ENCODE results near the gene ACOT2.
A peak's percentile ranks its signal among the peaks of the same experiment; 100 is the strongest.
"Not testable (repeated sequence)": the region's sequence is repeated elsewhere in the genome, so short reads cannot be mapped to it uniquely, and the experiment has no call there.

The ACOT2 gene, protein sequence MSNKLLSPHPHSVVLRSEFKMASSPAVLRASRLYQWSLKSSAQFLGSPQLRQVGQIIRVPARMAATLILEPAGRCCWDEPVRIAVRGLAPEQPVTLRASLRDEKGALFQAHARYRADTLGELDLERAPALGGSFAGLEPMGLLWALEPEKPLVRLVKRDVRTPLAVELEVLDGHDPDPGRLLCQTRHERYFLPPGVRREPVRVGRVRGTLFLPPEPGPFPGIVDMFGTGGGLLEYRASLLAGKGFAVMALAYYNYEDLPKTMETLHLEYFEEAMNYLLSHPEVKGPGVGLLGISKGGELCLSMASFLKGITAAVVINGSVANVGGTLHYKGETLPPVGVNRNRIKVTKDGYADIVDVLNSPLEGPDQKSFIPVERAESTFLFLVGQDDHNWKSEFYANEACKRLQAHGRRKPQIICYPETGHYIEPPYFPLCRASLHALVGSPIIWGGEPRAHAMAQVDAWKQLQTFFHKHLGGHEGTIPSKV

DNA sequence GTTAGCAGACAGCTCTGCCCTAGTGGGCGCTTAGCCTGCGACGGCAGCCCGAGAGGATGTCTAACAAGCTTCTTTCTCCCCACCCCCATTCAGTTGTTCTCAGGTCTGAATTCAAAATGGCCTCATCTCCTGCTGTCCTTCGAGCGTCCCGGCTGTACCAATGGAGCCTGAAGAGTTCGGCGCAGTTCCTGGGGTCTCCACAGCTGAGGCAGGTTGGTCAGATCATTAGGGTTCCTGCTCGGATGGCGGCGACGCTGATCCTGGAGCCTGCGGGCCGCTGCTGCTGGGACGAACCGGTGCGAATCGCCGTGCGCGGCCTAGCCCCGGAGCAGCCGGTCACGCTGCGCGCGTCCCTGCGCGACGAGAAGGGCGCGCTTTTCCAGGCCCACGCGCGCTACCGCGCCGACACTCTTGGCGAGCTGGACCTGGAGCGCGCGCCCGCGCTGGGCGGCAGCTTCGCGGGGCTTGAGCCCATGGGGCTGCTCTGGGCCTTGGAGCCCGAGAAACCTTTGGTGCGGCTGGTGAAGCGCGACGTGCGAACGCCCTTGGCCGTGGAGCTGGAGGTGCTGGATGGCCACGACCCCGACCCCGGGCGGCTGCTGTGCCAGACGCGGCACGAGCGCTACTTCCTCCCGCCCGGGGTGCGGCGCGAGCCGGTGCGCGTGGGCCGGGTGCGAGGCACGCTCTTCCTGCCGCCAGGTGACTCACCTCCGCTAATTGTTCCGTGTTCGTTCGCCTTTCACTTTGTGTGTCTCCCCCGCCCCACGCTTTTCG lies at the start of gene ACOT2:
ACOT2 (plus strand) TSS at position 29 of the 774 bp plus-strand sequence; CDS start at position 57, 28 bp downstream.
- DNase-seq = peak; percentile 77

DNA sequence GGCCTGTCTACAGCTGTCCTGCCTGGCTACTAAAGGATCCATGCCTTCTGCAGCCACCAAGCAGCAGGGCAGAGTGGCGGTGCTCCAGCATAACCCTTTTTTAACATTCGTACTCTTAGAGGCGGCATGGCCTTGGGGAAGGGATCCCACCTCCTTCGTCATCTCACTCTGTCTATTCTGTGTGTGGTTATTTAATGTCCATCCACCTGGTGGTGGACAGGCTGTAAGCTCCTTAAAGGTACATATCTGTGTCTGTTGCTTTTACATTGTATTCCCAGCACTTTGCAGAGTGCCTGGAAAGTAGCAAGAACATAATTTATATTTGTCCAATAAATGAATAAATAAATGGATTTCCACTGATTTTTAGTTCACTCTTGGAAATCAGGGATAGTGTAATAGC lies 47.8 kb upstream of the ACOT2 start:
- no peak for DNase-seq

DNA sequence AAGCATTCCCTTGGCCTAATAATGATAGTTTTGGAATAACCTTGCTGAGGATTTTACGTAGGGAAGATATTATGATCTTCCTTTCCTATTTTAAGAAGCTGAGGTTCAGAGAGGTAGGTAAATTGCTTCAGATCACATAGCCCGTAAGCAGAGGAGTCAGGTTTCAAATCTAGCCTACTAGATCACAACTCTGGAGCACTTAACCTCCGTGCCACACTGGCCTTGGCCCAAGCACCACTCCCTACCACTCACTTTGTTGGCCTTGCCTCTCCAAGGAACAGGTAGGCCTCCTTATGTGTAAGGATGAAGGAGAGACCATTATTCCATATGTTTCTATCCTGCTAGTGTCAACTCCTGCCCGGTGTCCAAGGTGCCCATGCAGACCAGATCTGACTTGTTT lies 44.5 kb upstream of the ACOT2 start:
- no peak for DNase-seq

DNA sequence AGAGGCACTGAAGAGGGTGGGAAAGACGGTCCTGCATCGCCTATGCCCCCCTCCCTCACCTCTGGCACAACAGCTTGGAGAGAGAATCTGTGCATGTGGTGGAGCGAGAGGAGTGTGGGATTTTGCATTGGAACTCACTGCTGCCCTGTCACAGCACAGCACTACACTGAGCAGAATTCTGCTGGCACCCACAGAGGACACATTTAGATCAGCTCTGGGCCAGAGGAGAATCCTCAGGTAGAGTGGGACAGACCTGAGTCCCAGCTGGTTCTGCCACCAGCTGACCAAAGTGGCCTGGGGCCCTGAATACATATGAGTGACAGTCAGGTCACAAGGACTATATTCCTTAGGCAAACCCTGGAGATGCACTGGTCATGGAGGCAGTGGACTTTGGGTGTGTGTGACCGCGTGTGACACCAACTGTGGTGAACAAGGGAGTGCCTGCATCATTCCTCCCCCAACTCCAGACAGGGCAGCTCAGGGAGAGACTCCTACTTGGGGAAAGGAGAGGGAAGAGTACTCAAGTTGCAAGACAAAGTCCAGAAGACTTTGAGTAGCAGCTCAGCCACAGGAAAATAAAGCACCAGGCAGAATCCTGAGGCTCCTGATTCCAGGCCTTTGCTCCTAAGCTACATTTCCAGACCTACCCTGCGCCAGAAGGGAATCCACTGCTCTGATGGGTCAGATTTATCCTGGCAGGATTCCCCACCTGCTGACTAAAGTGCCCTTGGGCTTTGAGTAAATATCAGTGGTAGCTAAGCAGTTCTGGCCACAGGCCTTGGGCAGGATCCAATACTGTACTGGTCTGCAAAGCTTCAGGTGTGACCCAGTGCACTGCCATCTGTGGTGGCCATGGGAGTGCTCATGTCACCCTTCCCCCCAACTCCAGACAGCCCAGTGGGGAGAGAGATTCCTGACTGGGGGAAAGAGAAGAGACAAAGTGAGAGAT lies 42.7 kb upstream of the ACOT2 start:
- no peak for DNase-seq

DNA sequence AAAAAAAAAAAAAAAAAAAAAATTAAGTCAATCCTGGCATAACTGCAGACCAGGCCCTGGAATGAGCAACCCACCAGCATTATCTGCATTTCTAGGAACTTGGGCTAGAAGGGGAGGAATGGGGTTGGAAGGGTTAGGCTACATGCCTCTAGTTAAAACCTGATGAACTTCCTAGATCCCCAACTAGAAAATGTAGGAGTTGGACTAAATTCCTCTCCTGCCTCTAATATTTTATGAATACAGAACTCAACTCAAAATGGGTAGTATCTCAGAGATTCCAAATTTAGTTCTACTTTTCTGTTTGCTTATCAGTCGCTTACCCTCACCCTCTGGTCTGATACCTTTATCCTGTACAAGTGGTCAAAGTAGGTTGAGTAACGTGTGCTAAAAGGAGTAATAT lies 39.7 kb upstream of the ACOT2 start:
- not testable (repeated sequence) for DNase-seq

DNA sequence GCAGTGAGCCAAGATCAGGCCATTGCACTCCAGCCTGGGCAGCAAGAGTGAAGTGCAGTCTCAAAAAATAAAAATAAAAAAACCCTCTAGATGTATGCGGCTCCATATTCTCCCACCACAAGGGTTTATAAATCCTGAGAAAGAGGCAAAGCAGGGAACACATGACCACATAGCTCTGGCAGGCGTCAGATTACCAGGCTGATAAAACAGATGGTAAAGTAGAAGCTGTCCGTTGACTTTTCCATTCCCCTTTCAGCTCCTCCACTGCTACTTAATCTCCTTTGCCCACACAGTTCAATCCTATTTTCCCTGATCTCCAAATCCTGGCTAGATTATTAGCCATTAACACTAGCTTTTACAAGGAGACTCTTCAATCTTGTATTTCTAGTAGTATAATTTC lies 37.0 kb upstream of the ACOT2 start:
- DNase-seq = not testable (repeated sequence)

DNA sequence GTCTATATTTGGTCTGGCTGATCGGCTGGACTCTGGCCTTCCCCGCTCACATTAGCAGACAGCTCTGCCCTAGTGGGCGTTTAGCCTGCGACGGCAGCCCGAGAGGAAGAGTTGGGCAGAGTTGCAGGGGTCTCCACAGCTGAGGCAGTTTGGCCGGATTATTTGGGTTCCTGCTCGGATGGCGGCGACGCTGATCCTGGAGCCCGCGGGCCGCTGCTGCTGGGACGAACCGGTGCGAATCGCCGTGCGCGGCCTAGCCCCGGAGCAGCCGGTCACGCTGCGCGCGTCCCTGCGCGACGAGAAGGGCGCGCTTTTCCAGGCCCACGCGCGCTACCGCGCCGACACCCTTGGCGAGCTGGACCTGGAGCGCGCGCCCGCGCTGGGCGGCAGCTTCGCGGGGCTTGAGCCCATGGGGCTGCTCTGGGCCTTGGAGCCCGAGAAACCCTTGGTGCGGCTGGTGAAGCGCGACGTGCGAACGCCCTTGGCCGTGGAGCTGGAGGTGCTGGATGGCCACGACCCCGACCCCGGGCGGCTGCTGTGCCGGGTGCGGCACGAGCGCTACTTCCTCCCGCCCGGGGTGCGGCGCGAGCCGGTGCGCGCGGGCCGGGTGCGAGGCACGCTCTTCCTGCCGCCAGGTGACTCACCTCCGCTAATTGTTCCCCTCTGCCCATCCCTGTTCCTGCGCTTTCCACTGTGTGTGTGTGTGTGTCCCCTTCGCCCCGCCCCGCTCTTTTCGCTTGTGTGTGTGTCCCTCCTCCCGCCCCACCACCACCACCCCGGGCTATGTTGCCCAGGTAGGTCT lies 31.6 kb upstream of the ACOT2 start:
- not testable (repeated sequence) for DNase-seq

DNA sequence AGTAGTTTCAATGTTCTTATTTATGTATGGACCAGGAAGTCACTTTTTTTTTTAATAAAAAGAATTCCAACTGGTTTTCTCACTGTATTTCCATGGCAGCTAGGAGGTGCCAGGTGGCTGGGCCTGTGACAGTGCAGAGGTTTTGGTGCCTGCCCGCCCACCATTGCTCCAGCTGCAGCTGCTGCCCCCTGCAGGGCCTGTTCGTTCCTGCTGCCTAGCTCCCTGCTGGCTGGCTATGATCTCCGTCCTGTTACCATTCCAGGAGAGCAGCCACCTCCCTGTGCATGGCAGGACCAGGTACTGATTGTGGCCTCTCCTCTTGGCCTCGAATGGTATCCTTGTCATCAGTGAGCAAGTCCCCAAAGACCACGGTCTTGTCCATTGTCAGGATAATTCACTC lies 30.0 kb upstream of the ACOT2 start:
- DNase-seq = peak; percentile 65

DNA sequence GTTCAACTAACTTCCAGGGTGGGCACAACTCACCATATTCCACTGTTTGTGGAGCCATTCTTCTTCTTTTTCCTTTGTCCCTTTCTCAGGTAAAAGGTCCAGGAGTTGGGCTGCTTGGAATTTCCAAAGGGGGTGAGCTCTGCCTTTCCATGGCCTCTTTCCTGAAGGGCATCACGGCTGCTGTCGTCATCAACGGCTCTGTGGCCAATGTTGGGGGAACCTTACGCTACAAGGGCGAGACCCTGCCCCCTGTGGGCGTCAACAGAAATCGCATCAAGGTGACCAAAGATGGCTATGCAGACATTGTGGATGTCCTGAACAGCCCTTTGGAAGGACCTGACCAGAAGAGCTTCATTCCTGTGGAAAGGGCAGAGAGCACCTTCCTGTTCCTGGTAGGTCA lies 26.1 kb upstream of the ACOT2 start:
- not testable (repeated sequence) for DNase-seq

DNA sequence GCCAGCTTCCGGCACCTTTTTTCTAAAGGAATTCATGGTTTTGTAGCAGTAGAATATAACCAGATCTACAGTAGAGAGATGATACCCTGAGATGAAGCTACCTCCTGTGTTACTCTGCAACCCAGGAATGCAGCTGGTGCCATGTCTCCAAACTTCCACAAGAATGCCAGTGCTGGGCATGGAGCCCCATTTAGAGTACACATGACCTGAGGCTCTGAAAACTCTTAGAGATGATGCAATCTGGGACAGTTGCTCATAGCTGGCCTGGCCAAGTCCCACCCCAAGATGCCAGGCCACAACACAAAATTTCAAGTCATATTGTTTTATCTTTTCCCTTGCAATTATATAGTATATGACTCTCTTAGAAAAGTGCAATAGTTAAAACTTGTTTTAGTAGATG lies 23.7 kb upstream of the ACOT2 start:
- not testable (repeated sequence) for DNase-seq

DNA sequence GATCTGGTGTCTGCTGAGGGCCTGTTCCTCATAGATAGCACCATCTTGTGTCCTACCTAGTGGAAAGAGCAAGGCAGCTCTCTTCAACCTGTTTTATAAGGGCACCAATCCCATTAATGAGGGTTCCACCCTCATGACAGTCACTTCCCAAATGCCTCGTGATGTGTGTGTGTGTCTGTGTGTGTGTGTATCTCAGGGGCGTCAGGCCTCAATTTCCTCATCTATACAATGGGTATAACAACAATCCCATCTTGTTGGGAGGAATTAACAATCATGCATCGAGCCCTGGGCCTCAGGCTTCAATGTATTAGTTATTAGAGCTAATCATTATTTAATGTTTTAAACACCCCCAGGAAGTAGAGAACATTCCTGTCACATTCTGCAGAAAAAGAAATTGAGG lies 19.9 kb upstream of the ACOT2 start:
- DNase-seq = not testable (repeated sequence)

DNA sequence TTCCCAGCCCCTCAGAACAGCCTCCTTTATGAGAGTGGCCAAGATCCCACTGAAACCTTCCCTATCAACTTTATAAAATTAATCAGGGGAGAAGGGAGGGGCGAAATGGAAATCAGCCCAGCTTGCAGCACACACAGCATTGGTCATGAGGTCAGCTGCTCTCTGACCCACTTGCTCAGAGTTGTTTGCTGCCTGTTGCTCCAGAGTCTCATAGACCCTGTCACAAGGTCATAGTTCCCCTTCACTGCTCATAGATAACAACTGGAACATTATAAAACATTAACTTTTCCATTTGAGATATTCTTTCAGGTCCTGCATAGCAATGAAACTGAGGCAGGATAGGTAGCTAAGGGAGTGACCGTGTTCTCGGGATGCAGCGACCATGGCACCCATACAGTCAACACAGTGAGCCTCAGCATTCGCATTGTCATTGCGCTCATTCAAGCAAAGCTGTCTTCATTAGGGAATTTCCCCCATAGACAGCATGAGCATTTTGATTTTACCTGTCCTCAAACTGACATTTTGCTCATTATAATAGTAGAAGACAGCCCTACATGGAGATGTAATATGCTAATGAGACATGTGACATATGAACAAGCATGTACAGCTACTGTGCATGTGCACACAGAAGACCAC lies 19.0 kb upstream of the ACOT2 start:
- not testable (repeated sequence) for DNase-seq

DNA sequence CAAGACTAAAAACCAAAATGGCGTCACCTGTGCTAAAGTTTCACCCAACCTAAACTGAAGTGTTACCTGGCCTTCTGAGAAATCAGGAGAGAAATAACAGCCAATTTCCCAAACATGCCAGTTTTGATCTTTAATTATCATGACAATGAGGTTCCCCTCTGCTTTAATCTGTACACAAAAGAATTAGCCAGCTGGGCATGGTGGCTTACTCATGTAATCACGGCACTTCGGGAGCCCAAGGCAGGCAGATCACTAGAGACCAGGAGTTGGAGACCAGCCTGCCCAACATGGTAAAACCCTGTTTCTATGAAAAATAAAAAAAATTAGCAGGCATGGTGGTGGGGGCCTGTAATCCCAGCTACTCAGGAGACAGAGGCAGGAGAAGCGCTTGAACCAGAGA lies 15.2 kb upstream of the ACOT2 start:
- DNase-seq = no peak

DNA sequence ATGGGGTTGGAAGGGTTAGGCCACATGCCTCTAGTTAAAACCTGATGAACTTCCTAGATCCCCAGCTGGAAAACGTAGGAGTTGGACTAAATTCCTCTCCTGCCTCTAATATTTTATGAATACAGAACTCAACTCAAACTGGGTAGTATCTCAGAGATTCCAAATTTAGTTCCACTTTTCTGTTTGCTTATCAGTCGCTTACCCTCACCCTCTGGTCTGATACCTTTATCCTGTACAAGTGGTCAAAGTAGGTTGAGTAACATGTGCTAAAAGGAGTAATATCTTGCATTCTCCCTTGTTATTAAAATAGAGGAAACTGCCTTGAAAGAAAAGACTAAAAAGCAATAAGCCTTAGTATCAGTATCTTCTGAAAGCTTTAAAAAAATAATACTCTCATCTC lies 11.8 kb upstream of the ACOT2 start:
- DNase-seq = not testable (repeated sequence)

DNA sequence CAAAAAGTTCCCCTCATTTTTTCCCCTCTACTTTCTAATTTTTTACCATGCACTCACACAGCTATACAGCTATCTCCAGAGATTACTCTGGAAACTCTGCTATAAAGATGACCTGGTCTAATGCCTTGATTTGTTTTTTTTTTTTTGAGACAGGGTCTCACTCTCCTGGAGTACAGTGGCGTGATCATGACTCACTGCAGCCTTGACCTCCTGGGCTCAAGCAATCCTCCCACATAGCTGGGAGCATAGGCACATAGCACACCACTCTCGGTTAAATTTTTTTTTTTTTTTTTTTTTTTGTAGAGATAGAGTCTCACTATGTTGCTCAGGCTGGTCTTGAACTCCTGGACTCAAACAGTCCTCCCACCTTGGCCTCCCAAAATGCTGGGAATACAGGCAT lies 10.8 kb upstream of the ACOT2 start:
- DNase-seq = not testable (repeated sequence)

DNA sequence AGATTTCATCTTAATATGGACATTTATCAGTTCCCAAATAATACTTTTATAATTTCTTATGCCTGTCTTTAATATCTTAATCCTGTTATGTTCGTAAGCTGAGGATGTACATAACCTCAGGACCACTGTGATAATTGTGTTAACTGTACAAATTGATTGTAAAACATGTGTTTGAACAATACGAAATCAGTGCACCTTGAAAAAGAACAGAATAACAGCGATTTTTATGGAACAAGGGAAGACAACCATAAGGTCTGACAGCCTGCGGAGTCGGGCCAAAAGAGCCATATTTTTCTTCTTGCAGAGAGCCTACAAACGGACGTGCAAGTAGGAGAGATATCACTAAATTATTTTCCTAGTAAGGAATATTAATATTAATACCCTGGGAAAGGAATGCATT lies 6.8 kb upstream of the ACOT2 start:
- DNase-seq = not testable (repeated sequence)

DNA sequence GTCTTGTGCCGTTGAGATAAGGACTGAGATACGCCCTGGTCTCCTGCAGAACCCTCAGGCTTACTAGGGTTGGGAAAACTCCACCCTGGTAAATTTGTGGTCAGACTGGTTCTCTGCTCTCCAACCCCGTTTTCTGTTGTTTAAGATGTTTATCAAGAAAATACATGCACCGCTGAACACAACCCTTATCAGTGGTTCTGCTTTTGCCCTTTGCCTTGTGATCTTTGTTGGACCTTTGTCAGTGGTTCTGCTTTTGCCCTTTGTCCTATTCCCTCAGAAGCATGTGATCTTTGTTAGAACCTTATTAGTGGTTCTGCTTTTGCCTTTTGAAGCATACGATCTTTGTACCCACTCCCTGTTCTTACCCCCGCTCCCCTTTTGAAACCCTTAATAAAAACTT lies 6.3 kb upstream of the ACOT2 start:
- DNase-seq = not testable (repeated sequence)

DNA sequence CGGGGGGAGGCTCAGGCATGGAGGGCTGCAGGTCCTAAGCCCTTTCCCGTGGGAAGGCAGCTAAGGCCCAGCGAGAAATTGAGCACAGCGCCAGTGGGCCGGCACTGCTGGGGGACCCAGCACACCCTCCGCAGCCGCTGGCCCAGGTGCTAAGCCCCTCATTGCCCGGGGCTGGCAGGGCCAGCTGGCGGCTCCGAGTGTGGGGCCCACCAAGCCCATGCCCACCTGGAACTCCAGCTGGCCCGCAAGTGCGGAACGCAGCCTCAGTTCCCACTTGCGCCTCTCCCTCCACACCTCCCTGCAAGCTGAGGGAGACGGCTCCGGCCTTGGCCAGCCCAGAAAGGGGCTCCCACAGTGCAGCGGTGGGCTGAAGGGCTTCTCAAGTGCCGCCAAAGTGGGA lies 2.6 kb upstream of the ACOT2 start:
- DNase-seq = not testable (repeated sequence)

DNA sequence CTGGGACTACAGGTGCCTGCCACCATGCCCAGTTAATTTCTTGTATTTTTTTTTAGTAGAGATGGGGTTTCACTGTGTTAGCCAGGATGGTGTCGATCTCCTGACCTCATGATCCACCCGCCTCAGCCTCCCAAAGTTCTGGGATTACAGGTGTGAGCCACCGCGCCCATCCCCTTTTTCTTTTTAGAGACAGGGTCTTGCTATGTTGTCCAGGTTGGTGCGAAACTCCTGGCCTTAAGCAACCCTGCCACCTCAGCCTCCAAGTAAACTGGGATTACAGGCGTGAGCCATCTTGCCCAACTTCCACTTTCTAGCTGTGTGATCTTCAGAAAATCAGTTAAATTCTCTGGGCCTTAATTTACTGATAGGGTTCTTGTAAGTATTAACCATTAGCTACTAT lies 2.1 kb upstream of the ACOT2 start:
- DNase-seq = not testable (repeated sequence)

DNA sequence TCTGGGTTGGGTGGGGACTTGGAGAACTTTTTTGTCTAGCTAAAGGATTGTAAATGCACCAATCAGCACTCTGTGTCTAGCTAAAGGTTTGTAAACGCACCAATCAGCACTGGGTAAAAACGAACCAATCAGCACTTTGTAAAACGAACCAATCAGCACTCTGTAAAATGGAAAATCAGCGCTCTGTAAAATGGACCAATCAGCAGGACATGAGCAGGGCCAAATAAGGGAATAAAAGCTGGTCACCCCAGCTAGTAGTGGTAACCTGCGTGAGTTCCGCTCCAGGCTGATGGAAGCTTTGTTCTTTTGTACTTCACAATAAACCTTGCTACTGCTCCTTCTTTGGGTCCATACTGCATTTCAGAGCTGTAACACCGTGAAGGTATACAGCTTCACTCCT lies 1.7 kb upstream of the ACOT2 start:
- DNase-seq = no peak
